Measurements from ENCODE around the gene TXNDC12. TPM values are rescaled to one million over a fixed set of nuclear protein-coding genes. Genes with fewer than 3 reads are reported as not detected.

TXNDC12 gene
- total and polyA plus RNA-seq, 9 of the 15 experiments (the other 6 are each of a cell fraction or from before 2014, with no cell fraction given) = 17.0 to 60.8 (median 37.8) TPM

GRCh38 chr1:52055066-52055865 is at the start of gene TXNDC12 (continued):
- TF ChIP-seq PHTF2 (CRISPR knock-in tag; IDR thresholded peaks at IDR 0.05) = no peak
- peak; percentile 91 for TF ChIP-seq GTF2E2 (tag; IDR thresholded peaks at IDR 0.05)
- no peak for TF ChIP-seq ZNF512 (tag; IDR thresholded peaks at IDR 0.05)
- TF ChIP-seq SIN3B (IDR thresholded peaks at IDR 0.05; ENCODE audit: low read depth) = no peak; the same call in 1 of the 2 replicates
- TF ChIP-seq ZNF445 (CRISPR knock-in tag; IDR thresholded peaks at IDR 0.05; ENCODE audit: low read depth) = no peak
- peak; percentile 65 for TF ChIP-seq MECOM (CRISPR knock-in tag; IDR thresholded peaks at IDR 0.05)
- TF ChIP-seq ETV6 (IDR thresholded peaks at IDR 0.05; ENCODE audit: borderline replicate concordance in 1 of 2, low read depth in 2 of 2, low read length in 1 of 2) = no peak
- 0 out of 2 replicates have a peak, but pooled peaks have one; percentile 67 for TF ChIP-seq ETV6 (CRISPR knock-in tag; IDR thresholded peaks at IDR 0.05; ENCODE audit: borderline replicate concordance)
- no peak for TF ChIP-seq BDP1 (IDR thresholded peaks at IDR 0.05; ENCODE audit: insufficient read depth, insufficient read length)
- no peak for TF ChIP-seq ZNF316 (IDR thresholded peaks at IDR 0.05)
- TF ChIP-seq GATAD2B (IDR thresholded peaks at IDR 0.05; ENCODE audit: borderline replicate concordance) = peak; percentile 50; the same call in 1 of the 2 replicates
- TF ChIP-seq NFE2L1 (tag; IDR thresholded peaks at IDR 0.05; ENCODE audit: borderline replicate concordance, low read depth) = no peak
- peak; percentile 63 for TF ChIP-seq TAF7 (tag; IDR thresholded peaks at IDR 0.05)
- peak; percentile 93; the same call in 1 of the 2 replicates for TF ChIP-seq ZC3H4 (CRISPR knock-in tag; IDR thresholded peaks at IDR 0.05; ENCODE audit: borderline replicate concordance)
- no peak for TF ChIP-seq ATF1 (CRISPR knock-in tag; IDR thresholded peaks at IDR 0.05)
- peak; percentile 87 for TF ChIP-seq ATF1 (tag; IDR thresholded peaks at IDR 0.05)
- no peak for TF ChIP-seq ILK (tag; IDR thresholded peaks at IDR 0.05; ENCODE audit: borderline replicate concordance, low read depth)
- TF ChIP-seq, protein P1, sequence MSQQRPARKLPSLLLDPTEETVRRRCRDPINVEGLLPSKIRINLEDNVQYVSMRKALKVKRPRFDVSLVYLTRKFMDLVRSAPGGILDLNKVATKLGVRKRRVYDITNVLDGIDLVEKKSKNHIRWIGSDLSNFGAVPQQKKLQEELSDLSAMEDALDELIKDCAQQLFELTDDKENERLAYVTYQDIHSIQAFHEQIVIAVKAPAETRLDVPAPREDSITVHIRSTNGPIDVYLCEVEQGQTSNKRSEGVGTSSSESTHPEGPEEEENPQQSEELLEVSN (IDR thresholded peaks at IDR 0.05; ENCODE audit: borderline replicate concordance in 1 of 2, extremely low read depth in 1 of 2, insufficient read depth in 1 of 2, insufficient read length in 1 of 2, low read depth in 1 of 2, low read length in 1 of 2, poor library complexity in 1 of 2, severe bottlenecking in 1 of 2) = peak; percentile 43 to 52
- TF ChIP-seq EGR1 (conservative IDR thresholded peaks at IDR 0.05) = peak; percentile 66
- peak; percentile 36 to 77; a peak in 2 of 4 replicates for TF ChIP-seq TRIM24 (IDR thresholded peaks at IDR 0.05)
- peak; percentile 62 for TF ChIP-seq VEZF1 (CRISPR knock-in tag; IDR thresholded peaks at IDR 0.05)
- peak; percentile 68; the same call in 1 of the 2 replicates for TF ChIP-seq MTA3 (IDR thresholded peaks at IDR 0.05; ENCODE audit: borderline replicate concordance)
- TF ChIP-seq ELF4 (CRISPR knock-in tag; IDR thresholded peaks at IDR 0.05) = no peak
- TF ChIP-seq DMBX1 (CRISPR knock-in tag; IDR thresholded peaks at IDR 0.05; ENCODE audit: borderline replicate concordance) = no peak
- TF ChIP-seq JUNB (CRISPR knock-in tag; conservative IDR thresholded peaks at IDR 0.05) = peak; percentile 36; the same call in 1 of the 2 replicates
- TF ChIP-seq PURB (CRISPR knock-in tag; IDR thresholded peaks at IDR 0.05; ENCODE audit: low read depth) = no peak
